ENCODE results near the gene RALGPS2.
A peak's percentile ranks its signal among the peaks of the same experiment; 100 is the strongest.
"Not testable (repeated sequence)": the region's sequence is repeated elsewhere in the genome, so short reads cannot be mapped to it uniquely, and the experiment has no call there.

Gene RALGPS2

DNA sequence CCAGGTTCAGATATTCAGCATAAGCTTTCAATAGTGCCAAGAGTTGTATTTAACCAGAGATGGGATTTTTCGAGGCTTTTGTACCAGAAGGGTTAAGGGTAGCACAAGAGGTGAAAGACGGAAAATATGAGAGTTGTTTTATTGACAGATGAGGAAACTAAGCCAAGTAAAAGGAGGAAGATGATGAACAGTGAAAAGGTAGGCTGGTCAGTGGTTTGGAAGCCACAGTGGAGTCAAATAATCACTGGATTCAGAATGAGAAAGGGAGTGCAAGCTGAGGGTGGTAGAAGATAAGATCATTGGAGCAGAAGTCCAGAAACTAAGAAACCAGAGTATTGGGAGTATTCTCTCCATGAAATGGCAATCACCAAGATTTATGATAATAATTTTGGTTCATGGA, 100.1 kb downstream of the RALGPS2 start:
- H3K9ac ChIP-seq (ENCODE audit: low read depth, low read length), result no peak overlapping the region
- peaks cover 11% of the 10 kb centered on the region for H3K9me3 ChIP-seq (ENCODE audit: insufficient read depth, low read depth, low read length)
- H3K27me3 ChIP-seq (ENCODE audit: insufficient read depth, low read length), result no peaks in the 10 kb centered on the region
- no peak overlapping the region for H3K27ac ChIP-seq (ENCODE audit: low read length)
- H3K4me3 ChIP-seq (ENCODE audit: low read length), result no peak overlapping the region
- H3K36me3 ChIP-seq (ENCODE audit: insufficient read depth, low read depth, low read length), result peaks cover 10% of the 10 kb centered on the region; the same call in 1 of the 2 replicates
- no peaks in the 10 kb centered on the region for H3K4me1 ChIP-seq (ENCODE audit: insufficient read depth, low read length)

DNA sequence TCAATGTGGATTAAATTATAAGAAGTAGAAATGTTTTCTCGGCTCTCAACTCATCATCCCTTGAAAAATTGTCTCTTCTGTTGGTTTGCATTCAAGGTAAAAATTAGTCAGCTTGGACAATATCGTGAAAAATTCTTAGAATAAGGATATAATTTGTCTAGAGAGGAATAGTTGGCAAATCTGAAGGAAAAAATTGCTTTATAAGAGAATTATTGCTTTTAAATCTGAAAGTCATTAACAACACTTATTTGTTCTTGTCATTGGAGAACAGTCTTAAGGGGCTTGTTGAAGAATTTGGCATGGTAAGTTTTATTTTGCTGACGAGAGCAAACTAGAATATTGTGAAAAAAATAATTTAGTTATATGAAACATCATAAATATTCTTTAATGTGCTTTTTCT, 119.4 kb downstream of the RALGPS2 start:
- no peak overlapping the region for H3K9ac ChIP-seq (ENCODE audit: low read depth, low read length)
- H3K27me3 ChIP-seq (ENCODE audit: insufficient read depth, low read length), result no peaks in the 10 kb centered on the region
- no peaks in the 10 kb centered on the region for H3K36me3 ChIP-seq (ENCODE audit: insufficient read depth, low read depth, low read length)
- no peaks in the 10 kb centered on the region for H3K4me1 ChIP-seq (ENCODE audit: insufficient read depth, low read length)
- no peak overlapping the region for H3K4me3 ChIP-seq (ENCODE audit: low read length)
- no peaks in the 10 kb centered on the region for H3K9me3 ChIP-seq (ENCODE audit: insufficient read depth, low read depth, low read length)
- H3K27ac ChIP-seq (ENCODE audit: low read length), result no peak overlapping the region

DNA sequence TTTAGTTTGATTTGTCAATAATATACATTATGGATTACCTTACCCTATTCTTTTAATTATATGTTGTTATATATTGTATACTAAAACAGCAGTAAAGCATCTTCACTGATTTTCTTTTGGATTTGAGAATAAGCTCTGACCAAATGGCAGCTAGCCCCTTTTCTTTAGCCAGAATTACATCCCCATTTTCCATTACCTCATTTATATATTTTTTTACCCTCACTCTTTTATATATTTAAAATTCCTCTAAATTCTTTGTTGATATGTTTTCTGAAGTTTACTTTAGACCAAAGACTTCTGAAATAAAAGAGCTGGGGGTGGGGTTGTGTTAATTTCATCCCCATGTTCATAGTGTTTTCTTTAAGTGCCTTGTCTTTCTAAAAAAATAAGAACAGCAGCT, 121.3 kb downstream of the RALGPS2 start:
- Histone ChIP-seq H3K4me1 (ENCODE audit: insufficient read depth, low read length) (no peaks in the 10 kb centered on the region), H3K36me3 (ENCODE audit: insufficient read depth, low read depth, low read length) (no peaks in the 10 kb centered on the region), H3K9me3 (ENCODE audit: insufficient read depth, low read depth, low read length) (no peaks in the 10 kb centered on the region), H3K27ac (ENCODE audit: low read length) (no peak overlapping the region), H3K4me3 (ENCODE audit: low read length) (no peak overlapping the region), H3K27me3 (ENCODE audit: insufficient read depth, low read length) (no peaks in the 10 kb centered on the region), H3K9ac (ENCODE audit: low read depth, low read length) (no peak overlapping the region)

DNA sequence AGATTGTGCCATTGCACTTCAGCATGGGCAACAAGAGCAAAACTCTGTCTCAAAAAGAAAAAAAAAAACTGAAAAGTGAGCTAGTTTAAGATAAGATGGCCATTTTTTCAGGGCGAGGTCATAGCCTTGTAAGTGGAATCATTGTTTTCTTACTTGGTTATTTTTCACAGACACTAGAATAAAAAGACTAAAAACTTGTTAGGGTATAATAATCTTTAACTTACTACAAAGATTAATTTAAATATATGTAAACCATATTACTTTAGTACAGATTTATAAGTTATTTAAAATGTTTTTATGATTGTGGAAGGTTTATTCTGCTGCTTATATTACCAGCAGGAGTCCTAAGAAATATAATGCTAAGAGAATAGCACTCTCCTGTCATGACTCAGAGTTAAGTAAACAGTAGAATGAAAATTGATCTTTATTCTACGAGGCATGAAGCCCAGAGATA, 122.4 kb downstream of the RALGPS2 start:
- Histone ChIP-seq H3K27ac (ENCODE audit: low read length) (no peak overlapping the region), H3K36me3 (ENCODE audit: insufficient read depth, low read depth, low read length) (no peaks in the 10 kb centered on the region), H3K27me3 (ENCODE audit: insufficient read depth, low read length) (no peaks in the 10 kb centered on the region), H3K9ac (ENCODE audit: low read depth, low read length) (no peak overlapping the region), H3K9me3 (ENCODE audit: insufficient read depth, low read depth, low read length) (no peaks in the 10 kb centered on the region), H3K4me1 (ENCODE audit: insufficient read depth, low read length) (no peaks in the 10 kb centered on the region), H3K4me3 (ENCODE audit: low read length) (no peak overlapping the region)

DNA sequence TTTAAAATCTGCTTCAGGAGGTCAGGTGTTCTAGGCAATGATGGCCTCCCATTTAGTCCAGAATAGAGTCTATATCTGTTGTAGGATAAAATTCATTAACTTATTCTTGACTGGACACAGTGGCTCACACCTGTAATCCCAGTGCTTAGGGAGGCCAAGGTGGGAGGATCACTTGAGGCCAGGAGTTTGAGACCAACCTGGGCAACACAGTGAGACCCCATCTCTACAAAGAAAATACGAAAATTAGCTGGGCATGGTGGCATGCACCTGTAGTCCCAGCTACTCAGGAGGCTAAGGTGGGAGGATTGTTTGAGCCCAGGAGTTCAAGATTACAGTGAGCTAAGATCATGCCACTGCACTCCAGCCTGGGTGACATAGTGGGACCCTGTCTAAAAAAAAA, 122.9 kb downstream of the RALGPS2 start:
- H3K27me3 ChIP-seq (ENCODE audit: insufficient read depth, low read length); H3K4me1 ChIP-seq (ENCODE audit: insufficient read depth, low read length); H3K4me3 ChIP-seq (ENCODE audit: low read length); H3K9me3 ChIP-seq (ENCODE audit: insufficient read depth, low read depth, low read length); H3K27ac ChIP-seq (ENCODE audit: low read length); H3K9ac ChIP-seq (ENCODE audit: low read depth, low read length); H3K36me3 ChIP-seq (ENCODE audit: insufficient read depth, low read depth, low read length): not testable (repeated sequence)

DNA sequence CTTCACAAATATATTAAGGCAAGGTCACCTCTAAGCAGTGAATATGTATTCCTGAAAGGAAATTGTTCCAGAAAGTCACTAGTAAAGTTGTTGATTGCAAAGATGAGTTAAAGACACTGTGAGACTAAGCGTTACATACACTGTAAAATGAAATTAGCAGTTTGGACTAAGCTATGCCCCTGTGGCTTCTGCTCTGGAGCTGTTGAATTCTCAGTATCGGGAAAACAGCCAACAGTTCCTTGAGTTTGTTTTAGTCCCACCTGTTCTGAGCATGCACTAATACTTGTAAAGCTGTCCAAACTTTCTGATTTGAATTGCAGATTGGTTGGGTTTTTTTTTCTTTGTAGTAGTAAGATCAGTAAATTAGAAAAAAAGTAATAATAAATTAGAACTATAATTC, 124.9 kb downstream of the RALGPS2 start:
- H3K4me3 ChIP-seq (ENCODE audit: low read length), result no peak overlapping the region
- no peak overlapping the region for H3K27ac ChIP-seq (ENCODE audit: low read length)
- H3K4me1 ChIP-seq (ENCODE audit: insufficient read depth, low read length), result no peaks in the 10 kb centered on the region
- no peaks in the 10 kb centered on the region for H3K9me3 ChIP-seq (ENCODE audit: insufficient read depth, low read depth, low read length)
- no peaks in the 10 kb centered on the region for H3K36me3 ChIP-seq (ENCODE audit: insufficient read depth, low read depth, low read length)
- H3K9ac ChIP-seq (ENCODE audit: low read depth, low read length), result no peak overlapping the region
- no peaks in the 10 kb centered on the region for H3K27me3 ChIP-seq (ENCODE audit: insufficient read depth, low read length)

DNA sequence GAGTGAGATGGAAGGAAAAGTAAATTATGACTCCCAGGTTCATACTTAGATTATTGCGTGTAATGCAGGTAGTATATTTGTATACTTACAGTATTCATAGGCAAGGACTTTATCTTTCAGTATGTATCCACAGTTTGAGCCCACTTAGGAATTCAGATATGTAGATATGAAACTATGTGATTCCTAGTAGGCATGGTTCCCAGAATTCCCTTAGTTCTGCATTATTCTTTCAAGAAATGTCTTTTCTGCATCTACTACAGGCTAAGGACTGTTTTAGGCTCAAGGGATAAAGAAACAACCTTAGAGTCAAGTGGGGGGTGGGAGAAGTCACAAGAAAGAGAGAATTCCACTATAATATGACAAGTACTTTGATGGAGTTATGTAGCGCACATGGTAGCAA, 132.1 kb downstream of the RALGPS2 start:
- no peaks in the 10 kb centered on the region for H3K36me3 ChIP-seq (ENCODE audit: insufficient read depth, low read depth, low read length)
- no peak overlapping the region for H3K4me3 ChIP-seq (ENCODE audit: low read length)
- H3K9ac ChIP-seq (ENCODE audit: low read depth, low read length), result no peak overlapping the region
- no peaks in the 10 kb centered on the region for H3K9me3 ChIP-seq (ENCODE audit: insufficient read depth, low read depth, low read length)
- H3K4me1 ChIP-seq (ENCODE audit: insufficient read depth, low read length), result no peaks in the 10 kb centered on the region
- H3K27ac ChIP-seq (ENCODE audit: low read length), result no peak overlapping the region
- H3K27me3 ChIP-seq (ENCODE audit: insufficient read depth, low read length), result no peaks in the 10 kb centered on the region

DNA sequence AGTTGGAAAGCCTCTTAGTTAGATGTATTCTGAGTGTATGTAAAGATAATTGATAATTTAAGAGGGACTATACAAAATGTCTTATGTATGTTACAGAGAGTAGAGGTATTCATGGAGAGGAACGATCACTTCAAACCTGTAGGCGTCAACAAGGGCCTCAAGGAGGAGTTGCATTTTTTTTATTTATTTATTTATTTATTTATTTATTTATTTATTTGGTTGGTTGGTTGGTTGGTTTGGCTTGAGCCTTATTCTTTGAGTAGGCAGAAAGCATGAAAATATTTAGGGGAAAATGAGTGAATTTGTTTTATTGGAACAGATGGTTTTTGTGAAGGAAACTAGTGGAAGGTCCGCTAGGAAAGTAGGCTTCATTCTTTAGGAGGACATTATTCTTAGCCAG, 137.4 kb downstream of the RALGPS2 start:
- Histone ChIP-seq H3K27ac (ENCODE audit: low read length) (no peak overlapping the region), H3K36me3 (ENCODE audit: insufficient read depth, low read depth, low read length) (no peaks in the 10 kb centered on the region), H3K27me3 (ENCODE audit: insufficient read depth, low read length) (no peaks in the 10 kb centered on the region), H3K4me3 (ENCODE audit: low read length) (no peak overlapping the region), H3K9ac (ENCODE audit: low read depth, low read length) (no peak overlapping the region), H3K9me3 (ENCODE audit: insufficient read depth, low read depth, low read length) (no peaks in the 10 kb centered on the region), H3K4me1 (ENCODE audit: insufficient read depth, low read length) (no peaks in the 10 kb centered on the region)

DNA sequence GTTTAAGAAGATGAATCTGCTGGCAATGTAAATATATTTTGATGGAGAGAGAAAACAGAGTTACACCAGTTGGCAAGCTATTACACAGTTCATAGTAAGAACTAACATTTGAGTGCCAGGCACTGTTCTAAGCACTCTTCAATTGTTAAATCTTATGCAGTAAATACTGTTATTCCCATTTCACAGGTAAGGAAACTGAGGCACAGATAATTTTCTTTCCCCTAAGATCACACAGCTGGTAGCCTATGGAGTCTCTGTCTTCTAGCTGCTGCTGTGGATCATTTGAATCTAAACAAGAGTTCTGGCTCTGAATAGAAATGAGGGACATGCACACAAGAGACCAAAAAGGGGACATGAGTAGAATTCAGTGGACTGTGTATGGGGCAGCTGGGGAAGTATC, 137.8 kb downstream of the RALGPS2 start:
- Histone ChIP-seq H3K4me3 (ENCODE audit: low read length) (no peak overlapping the region), H3K9ac (ENCODE audit: low read depth, low read length) (no peak overlapping the region), H3K9me3 (ENCODE audit: insufficient read depth, low read depth, low read length) (no peaks in the 10 kb centered on the region), H3K4me1 (ENCODE audit: insufficient read depth, low read length) (no peaks in the 10 kb centered on the region), H3K36me3 (ENCODE audit: insufficient read depth, low read depth, low read length) (no peaks in the 10 kb centered on the region), H3K27ac (ENCODE audit: low read length) (no peak overlapping the region), H3K27me3 (ENCODE audit: insufficient read depth, low read length) (no peaks in the 10 kb centered on the region)

DNA sequence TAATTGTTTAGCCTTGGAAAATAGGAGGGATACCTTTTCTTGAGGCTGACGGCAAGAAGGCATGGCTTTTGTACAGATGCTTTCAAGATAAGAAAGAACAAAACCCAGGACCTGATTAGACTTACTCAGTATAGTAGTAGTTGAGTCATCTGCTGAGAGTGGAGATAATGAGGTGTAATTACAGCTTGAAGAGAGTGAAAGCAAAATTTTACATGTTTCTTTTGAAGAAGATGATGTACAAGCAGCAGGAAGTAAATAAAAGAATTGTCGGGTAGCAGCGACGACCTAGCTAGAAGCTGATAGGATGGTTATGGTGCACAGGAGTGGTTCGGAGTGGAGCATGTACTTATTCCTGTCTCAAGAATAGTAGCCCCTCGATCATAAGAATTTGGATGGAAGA, 139.3 kb downstream of the RALGPS2 start:
- H3K4me1 ChIP-seq (ENCODE audit: insufficient read depth, low read length), result peaks cover 6% of the 10 kb centered on the region; the same call in 1 of the 2 replicates
- no peak overlapping the region for H3K9ac ChIP-seq (ENCODE audit: low read depth, low read length)
- H3K4me3 ChIP-seq (ENCODE audit: low read length), result no peak overlapping the region
- H3K36me3 ChIP-seq (ENCODE audit: insufficient read depth, low read depth, low read length), result no peaks in the 10 kb centered on the region
- no peak overlapping the region for H3K27ac ChIP-seq (ENCODE audit: low read length)
- no peaks in the 10 kb centered on the region for H3K9me3 ChIP-seq (ENCODE audit: insufficient read depth, low read depth, low read length)
- H3K27me3 ChIP-seq (ENCODE audit: insufficient read depth, low read length), result no peaks in the 10 kb centered on the region

DNA sequence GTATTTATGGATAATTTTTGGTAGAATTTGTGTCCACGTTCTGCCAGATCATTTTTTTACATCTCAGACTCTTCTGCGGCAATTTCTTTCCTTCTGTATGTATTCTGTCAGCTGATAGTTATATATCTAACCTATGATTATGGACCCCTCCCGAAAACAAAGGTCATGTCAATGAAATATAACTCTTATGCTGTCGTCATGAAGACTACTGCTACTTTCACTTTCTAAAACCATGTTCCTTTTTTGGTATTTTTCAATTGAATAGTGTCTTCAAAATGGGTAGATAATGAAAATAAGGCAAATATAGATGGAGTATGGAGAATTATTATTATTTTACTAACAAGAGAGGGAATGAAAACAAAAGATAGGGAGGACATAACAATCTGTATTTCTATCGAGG, 142.6 kb downstream of the RALGPS2 start:
- Histone ChIP-seq H3K27ac (ENCODE audit: low read length) (no peak overlapping the region), H3K36me3 (ENCODE audit: insufficient read depth, low read depth, low read length) (no peaks in the 10 kb centered on the region), H3K27me3 (ENCODE audit: insufficient read depth, low read length) (no peaks in the 10 kb centered on the region), H3K4me1 (ENCODE audit: insufficient read depth, low read length) (peaks cover 29% of the 10 kb centered on the region), H3K4me3 (ENCODE audit: low read length) (no peak overlapping the region), H3K9ac (ENCODE audit: low read depth, low read length) (no peak overlapping the region), H3K9me3 (ENCODE audit: insufficient read depth, low read depth, low read length) (no peaks in the 10 kb centered on the region)

DNA sequence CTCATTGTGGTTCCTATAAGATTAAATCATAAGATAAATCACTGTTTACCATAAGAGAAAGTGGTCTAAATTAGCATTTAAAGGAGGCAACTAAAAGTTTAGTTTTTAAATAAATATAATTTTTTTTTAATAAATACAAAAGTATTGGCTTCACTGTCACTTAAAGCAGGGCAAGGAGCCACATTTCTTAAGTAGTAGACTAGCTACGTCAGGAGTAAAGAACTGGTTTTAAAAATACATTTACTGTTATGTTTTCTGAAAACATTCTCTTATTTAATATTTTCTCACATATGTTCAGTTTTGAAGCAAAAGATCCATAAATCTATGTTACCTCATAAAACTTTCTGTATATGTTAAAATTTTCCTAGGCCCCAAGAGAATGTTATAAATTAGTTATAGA, 143.7 kb downstream of the RALGPS2 start:
- no peak overlapping the region for H3K27ac ChIP-seq (ENCODE audit: low read length)
- H3K9ac ChIP-seq (ENCODE audit: low read depth, low read length), result no peak overlapping the region; the same call in 1 of the 2 replicates
- H3K36me3 ChIP-seq (ENCODE audit: insufficient read depth, low read depth, low read length), result no peaks in the 10 kb centered on the region
- peak overlapping the region; percentile 40; the same call in 1 of the 2 replicates for H3K4me3 ChIP-seq (ENCODE audit: low read length)
- peaks cover 29% of the 10 kb centered on the region for H3K4me1 ChIP-seq (ENCODE audit: insufficient read depth, low read length)
- no peaks in the 10 kb centered on the region for H3K9me3 ChIP-seq (ENCODE audit: insufficient read depth, low read depth, low read length)
- no peaks in the 10 kb centered on the region for H3K27me3 ChIP-seq (ENCODE audit: insufficient read depth, low read length)
